HepG2 (cell line): ENCODE data around the gene RABGAP1L. TPM values are rescaled to one million over a fixed set of nuclear protein-coding genes. Genes with fewer than 3 reads are reported as not detected.

Experiments
- ATAC-seq: fragments of 200-7000 bp; cut with Tn5 transposase; 3 replicates; pipeline ENCODE4 v1.9.1; 2020; ENCODE audit warnings: mild to moderate bottlenecking, moderate library complexity
- BruUV-seq: library from RNA; stranded (reverse); fragments of 400-500 nt; replicated peaks from 2 replicates; lab custom pipeline; 2021; lab: Mats Ljungman, UMichigan
- CTCF ChIA-PET: fragments of 300-600 bp; formaldehyde crosslinking; extraction: SDS; loops from one replicate; lab custom pipeline; 2021; ENCODE audit warnings: low total read pairs, inconsistent platforms, low intra/inter-chr PET ratio; lab: Yijun Ruan, JAX
- POLR2A ChIA-PET: fragments of 350-600 bp; sonication (Branson Sonifier 250); formaldehyde crosslinking; loops from one replicate; lab custom pipeline; 2020; ENCODE audit warnings: antibody characterized with exemption, inconsistent platforms; lab: Yijun Ruan, JAX
- DNase-seq: peaks from one replicate; pipeline ENCODE4 v3.0.0-alpha.2; 2015; ENCODE audit warnings: low spot score
- FAIRE-seq: peaks from 3 replicates; lab custom pipeline; 2011; peaks lifted over from hg19 to GRCh38; lab: Jason Lieb, UNC
- H2AFZ ChIP-seq: one replicate; pipeline ENCODE4 v1.6.1; 2011; ENCODE audit warnings: low read length, inconsistent platforms
- H3K27ac ChIP-seq: fragments of 300-600 bp; 3 replicates; pipeline ENCODE4 v1.8.0; 2011; ENCODE audit warnings: mixed run types, mild to moderate bottlenecking, mixed read lengths, low read length, inconsistent platforms; ENCODE audit not compliant: insufficient read depth; ENCODE audit errors: extremely low read length
- H3K27me3 ChIP-seq, 2 experiments: fragments of 200-600 bp in 1 of 2; 2 replicates in 1 of 2; 3 replicates in 1 of 2; pipeline versions ENCODE4 v1.6.0 to v1.8.0; 2011; ENCODE audit warnings: low read length in 2 of 2, mild to moderate bottlenecking in 2 of 2, moderate library complexity in 2 of 2, inconsistent platforms in 1 of 2; ENCODE audit not compliant: insufficient read depth in 2 of 2, control insufficient read depth in 1 of 2
- H3K36me3 ChIP-seq, 2 experiments: fragments of 200-600 bp in 1 of 2; replicated peaks in 1 of 2; 2 replicates in 1 of 2; 3 replicates in 1 of 2; pipeline versions ENCODE4 v1.5.1 to v1.8.0; 2011; ENCODE audit warnings: low read length in 2 of 2, inconsistent platforms in 1 of 2; ENCODE audit not compliant: insufficient read depth in 2 of 2, control insufficient read depth in 1 of 2
- H3K4me1 ChIP-seq: 2 replicates; pipeline ENCODE4 v1.5.1; 2012; ENCODE audit warnings: low read length, inconsistent platforms; ENCODE audit not compliant: insufficient read depth
- H3K4me2 ChIP-seq: 2 replicates; pipeline ENCODE4 v1.6.0; 2011; ENCODE audit warnings: low read depth, low read length, inconsistent platforms
- H3K4me3 ChIP-seq, 3 experiments: fragments of 200-600 bp in 1 of 3; sonication (generic), shearing (Covaris generic) in 1 of 3; replicated peaks in 1 of 3; 2 replicates each; pipeline ENCODE4 v1.5.1; 2011 to 2016; ENCODE audit warnings: low read length in 3 of 3, inconsistent platforms in 2 of 3, low read depth in 2 of 3, mild to moderate bottlenecking in 2 of 3, control low read depth in 1 of 3, mixed read lengths in 1 of 3; ENCODE audit not compliant: insufficient read depth in 1 of 3
- H3K79me2 ChIP-seq: one replicate; pipeline ENCODE4 v1.6.1; 2011; ENCODE audit warnings: low read length, inconsistent platforms; ENCODE audit not compliant: insufficient read depth
- H3K9ac ChIP-seq: 2 replicates; pipeline ENCODE4 v1.6.0; 2011; ENCODE audit warnings: mild to moderate bottlenecking, low read depth, low read length, inconsistent platforms; ENCODE audit not compliant: insufficient read depth
- H3K9me3 ChIP-seq: 2 replicates; pipeline ENCODE4 v1.5.1; 2012; ENCODE audit warnings: mild to moderate bottlenecking, low read length
- H4K20me1 ChIP-seq: 2 replicates; pipeline ENCODE4 v1.6.0; 2011; ENCODE audit warnings: inconsistent platforms, mild to moderate bottlenecking, low read length, moderate library complexity; ENCODE audit not compliant: insufficient read depth
- BHLHE40 ChIP-seq: IDR thresholded peaks from 2 replicates; pipeline ENCODE4 v1.6.1; 2011; ENCODE audit warnings: low read length, improper control_type of control experiment
- DR1 ChIP-seq: sonication (generic); formaldehyde crosslinking; IDR thresholded peaks from 2 replicates; pipeline ENCODE4 v1.8.0; 2021; ENCODE audit warnings: mild to moderate bottlenecking, missing genetic modification reagents, inconsistent platforms
- DZIP1 ChIP-seq: sonication (generic); formaldehyde crosslinking; IDR thresholded peaks from 2 replicates; pipeline ENCODE4 v1.5.0; 2020; ENCODE audit warnings: mild to moderate bottlenecking, missing genetic modification reagents
- ZNF234 ChIP-seq: sonication (generic); formaldehyde crosslinking; conservative IDR thresholded peaks from 2 replicates; pipeline ENCODE4 v1.5.1; 2020; ENCODE audit warnings: mild to moderate bottlenecking, missing genetic modification reagents
- ZNF446 ChIP-seq: sonication (generic); formaldehyde crosslinking; IDR thresholded peaks from 2 replicates; pipeline ENCODE4 v1.5.0; 2020; ENCODE audit warnings: mild to moderate bottlenecking, missing genetic modification reagents
- in situ Hi-C: cut with HindIII; loops from 2 replicates; pipeline ENCODE4 v1.10.0; 2017; ENCODE audit warnings: low pct_unique_long_range_greater_than_20kb; ENCODE audit not compliant: extremely low pct_ligation_motif_present
- intact Hi-C: fragments of 100-400 bp; cut with micrococcal nuclease; formaldehyde crosslinking; loops from one replicate; pipeline ENCODE4 v1.10.0; 2022; ENCODE audit not compliant: unreplicated experiment
- polyA plus RNA-seq, 8 experiments: library from polyadenylated mRNA; depleted of rRNA in 3 of 8; stranded (reverse) in 7 of 8; unstranded in 1 of 8; fragments of >200 nt; fragmentation: Illumina TruSeq in 4 of 8; extraction: Trizol in 4 of 8; gene quantifications; 2 replicates each; pipeline versions ENCODE4 v1.2.1 to v1.2.3, GENCODE V29; 2011 to 2016; ENCODE audit warnings: low read depth in 4 of 8, missing spikeins in 1 of 8, mixed read lengths in 1 of 8; ENCODE audit not compliant: insufficient read depth in 1 of 8
- total RNA-seq, 5 experiments: library from RNA; depleted of rRNA; stranded (reverse); fragments of >200 nt; fragmentation: Illumina TruSeq; extraction: Trizol; gene quantifications; 2 replicates each; pipeline ENCODE4 v1.2.3, GENCODE V29; 2016; ENCODE audit warnings: low read depth in 1 of 5
- TF ChIP-seq, protein P1 (sequence below): sonication (generic); formaldehyde crosslinking; IDR thresholded peaks from 2 replicates; pipeline ENCODE4 v1.4.0; 2020; ENCODE audit warnings: missing genetic modification reagents

The RABGAP1L gene
- total and polyA plus RNA-seq, 2 of the 13 experiments (the other 11 are each of a cell fraction or from before 2014, with no cell fraction given) = 7.9 to 22.6 TPM

DNA sequence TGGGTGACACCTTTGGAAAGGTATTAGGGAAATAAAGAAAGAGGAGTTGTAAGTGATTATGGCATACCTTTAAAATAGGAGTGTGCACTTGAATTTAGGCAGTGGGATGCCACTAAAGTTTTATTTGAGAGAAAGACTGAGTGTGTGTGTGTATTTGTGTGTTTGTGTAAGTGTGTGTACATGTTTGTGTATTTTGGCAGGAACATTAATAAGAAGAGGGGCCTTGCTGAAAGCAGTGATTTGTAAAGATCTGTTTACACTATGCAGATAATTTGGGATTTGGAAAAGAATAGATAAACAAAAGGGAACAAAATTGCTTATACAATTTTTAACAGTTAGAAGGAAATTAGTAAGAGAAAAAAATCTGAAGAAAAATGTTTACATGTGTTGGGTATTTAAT lies 409.2 kb downstream of the RABGAP1L start:
- in situ Hi-C loops (no loop called here), intact Hi-C loops (no loop called here)
- ChIA-PET POLR2A (no interaction called here), CTCF (no interaction called here)
- Histone ChIP-seq H3K4me2 (no peak overlapping the region), H3K36me3 (no peaks in the 10 kb centered on the region), H3K4me3 (no peak overlapping the region), H3K4me1 (no peaks in the 10 kb centered on the region), H3K9ac (no peak overlapping the region), H3K27ac (no peak overlapping the region), H3K9me3 (no peaks in the 10 kb centered on the region), H3K79me2 (no peaks in the 10 kb centered on the region), H3K27me3 (no peaks in the 10 kb centered on the region), H2AFZ (no peak overlapping the region), H4K20me1 (no peaks in the 10 kb centered on the region)
- no peak for FAIRE-seq
- no peak for ATAC-seq
- no TSS peak for BruUV-seq
- no peak for DNase-seq
- no peak for TF ChIP-seq DZIP1 (CRISPR knock-in tag)
- TF ChIP-seq ZNF446 = no peak
- no peak for TF ChIP-seq ZNF234 (CRISPR knock-in tag)
- TF ChIP-seq, protein P1, sequence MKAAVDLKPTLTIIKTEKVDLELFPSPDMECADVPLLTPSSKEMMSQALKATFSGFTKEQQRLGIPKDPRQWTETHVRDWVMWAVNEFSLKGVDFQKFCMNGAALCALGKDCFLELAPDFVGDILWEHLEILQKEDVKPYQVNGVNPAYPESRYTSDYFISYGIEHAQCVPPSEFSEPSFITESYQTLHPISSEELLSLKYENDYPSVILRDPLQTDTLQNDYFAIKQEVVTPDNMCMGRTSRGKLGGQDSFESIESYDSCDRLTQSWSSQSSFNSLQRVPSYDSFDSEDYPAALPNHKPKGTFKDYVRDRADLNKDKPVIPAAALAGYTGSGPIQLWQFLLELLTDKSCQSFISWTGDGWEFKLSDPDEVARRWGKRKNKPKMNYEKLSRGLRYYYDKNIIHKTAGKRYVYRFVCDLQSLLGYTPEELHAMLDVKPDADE (CRISPR knock-in tag) = no peak
- TF ChIP-seq DR1 (CRISPR knock-in tag) = no peak
- no peak for TF ChIP-seq BHLHE40
